ENCODE results near the gene LMNA. TPM values are rescaled to one million over a fixed set of nuclear protein-coding genes. Genes with fewer than 3 reads are reported as not detected.
A peak's percentile ranks its signal among the peaks of the same experiment; 100 is the strongest.

LMNA gene
- total RNA-seq, 2 experiments from 2014 or later = 6.5 to 14.3 TPM

- Histone ChIP-seq H3K36me3 (ENCODE audit: insufficient read depth, low read length) (no peaks in the 10 kb centered on the region), H3K9me3 (ENCODE audit: low read length) (no peaks in the 10 kb centered on the region), H3K4me1 (ENCODE audit: insufficient read depth, low read length, poor library complexity, severe bottlenecking) (no peaks in the 10 kb centered on the region), H2AFZ (ENCODE audit: low read length) (no peak overlapping the region), H3K9me2 (ENCODE audit: insufficient read depth, low read length) (no peaks in the 10 kb centered on the region), H3K4me3 (ENCODE audit: low read depth, low read length, poor library complexity, severe bottlenecking) (no peak overlapping the region), H3K27ac (ENCODE audit: low read depth, low read length, poor library complexity, severe bottlenecking) (no peak overlapping the region), H3K4me2 (ENCODE audit: low read length) (no peak overlapping the region), H3K79me2 (ENCODE audit: insufficient read depth, low read depth, low read length) (no peaks in the 10 kb centered on the region), H4K20me1 (ENCODE audit: insufficient read depth, low read length) (no peaks in the 10 kb centered on the region)
- CTCF ChIA-PET (ENCODE audit: unreplicated experiment) = no interaction called here
- intact Hi-C loops (cut with micrococcal nuclease; ENCODE audit: unreplicated experiment) = no loop called here
- no TSS peak for BruUV-seq (replicated peaks)
- no peak for DNase-seq (ENCODE audit: low spot score)
- POLR2A ChIA-PET = interaction anchor here (0.6 kb wide), 1 partner anchor 20 kb away, joined by 3 read pairs; no protein-coding TSS in a partner anchor
- TF ChIP-seq CTCF (conservative IDR thresholded peaks at IDR 0.05; ENCODE audit: low read length) (no peak), EZH2phosphoT487 (IDR thresholded peaks at IDR 0.05; ENCODE audit: borderline replicate concordance, low read depth, low read length) (no peak)
These were observed 1.1 kb upstream of the LMNA start for GRCh38 chr1:156113282-156113950.

- no peaks in the 10 kb centered on the region for H4K20me1 ChIP-seq (ENCODE audit: insufficient read depth, low read length)
- H3K4me3 ChIP-seq (ENCODE audit: low read depth, low read length, poor library complexity, severe bottlenecking) = no peak overlapping the region
- POLR2A ChIA-PET = no interaction called here
- BruUV-seq (replicated peaks) = no TSS peak
- H3K36me3 ChIP-seq (ENCODE audit: insufficient read depth, low read length) = no peaks in the 10 kb centered on the region
- no peak overlapping the region for H3K27ac ChIP-seq (ENCODE audit: low read depth, low read length, poor library complexity, severe bottlenecking)
- peak overlapping the region; percentile 43; the same call in 1 of the 2 replicates for H3K4me2 ChIP-seq (ENCODE audit: low read length)
- peak; percentile 31; the same call in 1 of the 2 replicates for TF ChIP-seq EZH2phosphoT487 (IDR thresholded peaks at IDR 0.05; ENCODE audit: borderline replicate concordance, low read depth, low read length)
- no peak for TF ChIP-seq CTCF (conservative IDR thresholded peaks at IDR 0.05; ENCODE audit: low read length)
- intact Hi-C loops (cut with micrococcal nuclease; ENCODE audit: unreplicated experiment) = no loop called here
- no peak for DNase-seq (ENCODE audit: low spot score)
- no peak overlapping the region for H2AFZ ChIP-seq (ENCODE audit: low read length)
- H3K9me3 ChIP-seq (ENCODE audit: low read length) = no peaks in the 10 kb centered on the region
- no peaks in the 10 kb centered on the region for H3K9me2 ChIP-seq (ENCODE audit: insufficient read depth, low read length)
- no peaks in the 10 kb centered on the region for H3K79me2 ChIP-seq (ENCODE audit: insufficient read depth, low read depth, low read length)
- H3K4me1 ChIP-seq (ENCODE audit: insufficient read depth, low read length, poor library complexity, severe bottlenecking) = no peaks in the 10 kb centered on the region
- CTCF ChIA-PET (ENCODE audit: unreplicated experiment) = interaction anchor here (0.6 kb wide), 1 partner anchor 99 kb away, joined by 3 read pairs; no protein-coding TSS in a partner anchor
These were observed 505 bp downstream of the LMNA start for GRCh38 chr1:156114919-156115513.

Measured in OCI-LY7 (cell line).